IPS-18a (cell line): ENCODE results near the gene AHCY.
"Not testable (repeated sequence)": the region's sequence is repeated elsewhere in the genome, so short reads cannot be mapped to it uniquely, and the experiment has no call there.

Source experiments
- H3K27ac ChIP-seq: one replicate; pipeline ENCODE4 v1.5.1; 2013; ENCODE audit warnings: low read length
- H3K27me3 ChIP-seq: one replicate; pipeline ENCODE4 v1.6.1; 2013; ENCODE audit warnings: mild to moderate bottlenecking, low read length; ENCODE audit not compliant: control insufficient read depth, insufficient read depth
- H3K36me3 ChIP-seq: one replicate; pipeline ENCODE4 v1.6.1; 2013; ENCODE audit warnings: low read depth, low read length; ENCODE audit not compliant: control insufficient read depth
- H3K4me1 ChIP-seq: one replicate; pipeline ENCODE4 v1.6.1; 2013; ENCODE audit warnings: low read depth, low read length; ENCODE audit not compliant: control insufficient read depth
- H3K4me3 ChIP-seq: one replicate; pipeline ENCODE4 v1.5.1; 2013; ENCODE audit warnings: low read length
- H3K9ac ChIP-seq: one replicate; pipeline ENCODE4 v1.6.1; 2013; ENCODE audit warnings: mild to moderate bottlenecking, low read length, moderate library complexity
- H3K9me3 ChIP-seq: one replicate; pipeline ENCODE4 v1.6.1; 2013; ENCODE audit warnings: low read depth, low read length; ENCODE audit not compliant: control insufficient read depth

AHCY gene

GRCh38 chr20:34301587-34302311 lies 1.4 kb downstream of the AHCY start:
- H3K27me3 ChIP-seq: no peaks in the 10 kb centered on the region
- peak overlapping the region; percentile 62 for H3K9ac ChIP-seq
- H3K27ac ChIP-seq: no peak overlapping the region
- no peaks in the 10 kb centered on the region for H3K9me3 ChIP-seq
- peaks cover 4% of the 10 kb centered on the region for H3K36me3 ChIP-seq
- peaks cover 5% of the 10 kb centered on the region for H3K4me1 ChIP-seq
- peak overlapping the region; percentile 68 for H3K4me3 ChIP-seq

GRCh38 chr20:34300809-34301586 lies 2.2 kb downstream of the AHCY start:
- H3K9me3 ChIP-seq: no peaks in the 10 kb centered on the region
- H3K4me1 ChIP-seq: peaks cover 5% of the 10 kb centered on the region
- H3K36me3 ChIP-seq: peaks cover 10% of the 10 kb centered on the region
- H3K4me3 ChIP-seq: peak overlapping the region; percentile 68
- no peaks in the 10 kb centered on the region for H3K27me3 ChIP-seq
- peak overlapping the region; percentile 16 for H3K9ac ChIP-seq
- H3K27ac ChIP-seq: no peak overlapping the region

GRCh38 chr20:34300256-34300806 lies 2.8 kb downstream of the AHCY start:
- H3K4me3 ChIP-seq: no peak overlapping the region
- peaks cover 5% of the 10 kb centered on the region for H3K4me1 ChIP-seq
- H3K9ac ChIP-seq: peak overlapping the region; percentile 16
- no peaks in the 10 kb centered on the region for H3K27me3 ChIP-seq
- no peaks in the 10 kb centered on the region for H3K9me3 ChIP-seq
- H3K27ac ChIP-seq: no peak overlapping the region
- peaks cover 16% of the 10 kb centered on the region for H3K36me3 ChIP-seq

GRCh38 chr20:34299556-34300255 lies 3.4 kb downstream of the AHCY start:
- H3K36me3 ChIP-seq: peaks cover 22% of the 10 kb centered on the region
- peaks cover 5% of the 10 kb centered on the region for H3K4me1 ChIP-seq
- H3K27ac ChIP-seq: no peak overlapping the region
- H3K4me3 ChIP-seq: no peak overlapping the region
- no peak overlapping the region for H3K9ac ChIP-seq
- H3K27me3 ChIP-seq: no peaks in the 10 kb centered on the region
- H3K9me3 ChIP-seq: no peaks in the 10 kb centered on the region

GRCh38 chr20:34298294-34298784 lies 4.8 kb downstream of the AHCY start:
- H3K4me3 ChIP-seq, H3K4me1 ChIP-seq, H3K9me3 ChIP-seq, H3K27ac ChIP-seq, H3K9ac ChIP-seq, H3K27me3 ChIP-seq: not testable (repeated sequence)
- H3K36me3 ChIP-seq: peaks cover 36% of the 10 kb centered on the region

- H3K9ac ChIP-seq: no peak overlapping the region
- H3K9me3 ChIP-seq: no peaks in the 10 kb centered on the region
- no peaks in the 10 kb centered on the region for H3K27me3 ChIP-seq
- H3K4me1 ChIP-seq: peaks cover 5% of the 10 kb centered on the region
- H3K4me3 ChIP-seq: no peak overlapping the region
- no peak overlapping the region for H3K27ac ChIP-seq
- H3K36me3 ChIP-seq: peaks cover 54% of the 10 kb centered on the region
Observed at GRCh38 chr20:34296468-34296867, 6.7 kb downstream of the AHCY start.

GRCh38 chr20:34295284-34295683 lies 7.9 kb downstream of the AHCY start:
- no peaks in the 10 kb centered on the region for H3K4me1 ChIP-seq
- no peaks in the 10 kb centered on the region for H3K9me3 ChIP-seq
- H3K9ac ChIP-seq: no peak overlapping the region
- no peaks in the 10 kb centered on the region for H3K27me3 ChIP-seq
- no peak overlapping the region for H3K4me3 ChIP-seq
- H3K27ac ChIP-seq: no peak overlapping the region
- H3K36me3 ChIP-seq: peaks cover 62% of the 10 kb centered on the region

GRCh38 chr20:34294563-34294962 lies 8.6 kb downstream of the AHCY start:
- H3K27me3 ChIP-seq: no peaks in the 10 kb centered on the region
- no peaks in the 10 kb centered on the region for H3K4me1 ChIP-seq
- H3K9ac ChIP-seq: no peak overlapping the region
- no peak overlapping the region for H3K4me3 ChIP-seq
- no peak overlapping the region for H3K27ac ChIP-seq
- H3K36me3 ChIP-seq: peaks cover 68% of the 10 kb centered on the region
- H3K9me3 ChIP-seq: no peaks in the 10 kb centered on the region

GRCh38 chr20:34293589-34293988 lies 9.6 kb downstream of the AHCY start:
- H3K9ac ChIP-seq: no peak overlapping the region
- peaks cover 74% of the 10 kb centered on the region for H3K36me3 ChIP-seq
- no peaks in the 10 kb centered on the region for H3K4me1 ChIP-seq
- no peak overlapping the region for H3K27ac ChIP-seq
- H3K9me3 ChIP-seq: no peaks in the 10 kb centered on the region
- no peak overlapping the region for H3K4me3 ChIP-seq
- H3K27me3 ChIP-seq: no peaks in the 10 kb centered on the region

- Histone ChIP-seq H3K36me3 (peaks cover 79% of the 10 kb centered on the region), H3K9me3 (no peaks in the 10 kb centered on the region), H3K27me3 (no peaks in the 10 kb centered on the region), H3K27ac (no peak overlapping the region), H3K9ac (no peak overlapping the region), H3K4me1 (no peaks in the 10 kb centered on the region), H3K4me3 (no peak overlapping the region)
Observed at GRCh38 chr20:34293119-34293518, 10.0 kb downstream of the AHCY start.

GRCh38 chr20:34292496-34292895 lies 10.7 kb downstream of the AHCY start:
- peaks cover 85% of the 10 kb centered on the region for H3K36me3 ChIP-seq
- H3K27ac ChIP-seq: no peak overlapping the region

More at GRCh38 chr20:34292496-34292895, 10.7 kb downstream of the AHCY start:
- Histone ChIP-seq H3K9ac (no peak overlapping the region), H3K4me1 (no peaks in the 10 kb centered on the region), H3K9me3 (no peaks in the 10 kb centered on the region), H3K27me3 (no peaks in the 10 kb centered on the region), H3K4me3 (no peak overlapping the region)
